Keratinocyte (primary cell): Measurements from ENCODE around the gene GLT8D1. TPM values are rescaled to one million over a fixed set of nuclear protein-coding genes. Genes with fewer than 3 reads are reported as not detected.

Experiments
- DNase-seq: peaks from one replicate; pipeline ENCODE4 v3.0.0-alpha.2; 2011; ENCODE audit warnings: low read depth, missing footprints, low spot score
- FAIRE-seq: peaks from 2 replicates; lab custom pipeline; 2011; peaks lifted over from hg19 to GRCh38; lab: Jason Lieb, UNC
- H2AFZ ChIP-seq: 2 replicates; pipeline ENCODE4 v1.6.0; 2012; ENCODE audit warnings: low read length, control low read depth, inconsistent platforms; ENCODE audit not compliant: control insufficient read depth
- H3K27ac ChIP-seq: 2 replicates; pipeline ENCODE4 v1.5.1; 2011; ENCODE audit warnings: low read length; ENCODE audit not compliant: control insufficient read depth, insufficient read depth
- H3K27me3 ChIP-seq: 3 replicates; pipeline ENCODE4 v1.6.0; 2011; ENCODE audit warnings: low read length; ENCODE audit not compliant: control insufficient read depth, insufficient read depth; ENCODE audit errors: extremely low read depth
- H3K36me3 ChIP-seq, 2 experiments: 2 replicates in 1 of 2; 3 replicates in 1 of 2; pipeline ENCODE4 v1.5.1; 2011; ENCODE audit warnings: low read length in 2 of 2, mild to moderate bottlenecking in 1 of 2; ENCODE audit not compliant: control insufficient read depth in 2 of 2, insufficient read depth in 2 of 2; ENCODE audit errors: extremely low read depth in 1 of 2
- H3K4me1 ChIP-seq: 3 replicates; pipeline ENCODE4 v1.5.1; 2011; ENCODE audit warnings: low read length; ENCODE audit not compliant: control insufficient read depth, insufficient read depth; ENCODE audit errors: extremely low read depth
- H3K4me2 ChIP-seq: 3 replicates; pipeline ENCODE4 v1.6.0; 2011; ENCODE audit warnings: low read depth, low read length; ENCODE audit not compliant: control insufficient read depth, insufficient read depth; ENCODE audit errors: extremely low read depth
- H3K4me3 ChIP-seq, 3 experiments: fragments of 200-600 bp in 1 of 3; sonication (generic) in 1 of 3; 2 replicates in 2 of 3; 3 replicates in 1 of 3; pipeline ENCODE4 v1.5.1; 2011 to 2016; ENCODE audit warnings: low read length in 3 of 3, mild to moderate bottlenecking in 3 of 3, control low read depth in 2 of 3, inconsistent platforms in 1 of 3, low read depth in 1 of 3, mixed read lengths in 1 of 3, mixed run types in 1 of 3, moderate library complexity in 1 of 3; ENCODE audit not compliant: control insufficient read depth in 2 of 3, insufficient read depth in 2 of 3; ENCODE audit errors: extremely low read depth in 1 of 3
- H3K79me2 ChIP-seq: 2 replicates; pipeline ENCODE4 v1.6.0; 2012; ENCODE audit warnings: low read length; ENCODE audit not compliant: control insufficient read depth, insufficient read depth
- H3K9ac ChIP-seq: 3 replicates; pipeline ENCODE4 v1.6.0; 2011; ENCODE audit warnings: low read length; ENCODE audit not compliant: control insufficient read depth, insufficient read depth; ENCODE audit errors: extremely low read depth
- H3K9me1 ChIP-seq: 3 replicates; pipeline ENCODE4 v1.6.0; 2011; ENCODE audit warnings: low read length; ENCODE audit not compliant: control insufficient read depth, insufficient read depth; ENCODE audit errors: extremely low read depth
- H3K9me3 ChIP-seq: 2 replicates; pipeline ENCODE4 v1.5.1; 2012; ENCODE audit warnings: low read depth, low read length; ENCODE audit not compliant: control insufficient read depth
- H4K20me1 ChIP-seq: 3 replicates; pipeline ENCODE4 v1.6.0; 2011; ENCODE audit warnings: low read length; ENCODE audit not compliant: control insufficient read depth, insufficient read depth; ENCODE audit errors: extremely low read depth
- CTCF ChIP-seq, 3 experiments: IDR thresholded peaks in 1 of 3; conservative IDR thresholded peaks in 1 of 3; optimal IDR thresholded peaks in 1 of 3; 2 replicates in 2 of 3; 3 replicates in 1 of 3; pipeline versions ENCODE3 to v1.5.1; 2011; ENCODE audit warnings: low read length in 3 of 3, mild to moderate bottlenecking in 3 of 3, moderate library complexity in 2 of 3, control low read depth in 1 of 3, inconsistent platforms in 1 of 3; ENCODE audit not compliant: insufficient read depth in 2 of 3; ENCODE audit errors: extremely low read depth in 1 of 3
- EZH2 ChIP-seq: IDR thresholded peaks from one replicate; pipeline ENCODE4 v1.6.1; 2012; ENCODE audit warnings: inconsistent platforms, mild to moderate bottlenecking, low read length, moderate library complexity
- dilution Hi-C: fragments of 300-500 bp; cut with MboI; formaldehyde crosslinking; loops from one replicate; pipeline ENCODE4 v1.7.0; 2020; ENCODE audit warnings: low sequenced_read_pairs; ENCODE audit not compliant: extremely low pct_ligation_motif_present
- polyA plus RNA-seq, 5 experiments: library from polyadenylated mRNA; depleted of rRNA in 3 of 5; stranded (reverse) in 3 of 5; stranded (forward) in 1 of 5; unstranded in 1 of 5; fragments of >200 nt; gene quantifications; 1 replicate in 1 of 5; 2 replicates in 3 of 5; 3 replicates in 1 of 5; pipeline versions ENCODE4 v1.2.1 to v1.2.3, GENCODE V29; 2011 to 2012; ENCODE audit warnings: missing spikeins in 2 of 5, low read depth in 1 of 5, low replicate concordance in 1 of 5

Gene GLT8D1
- polyA plus RNA-seq, 1 donor (not counting 4 experiments of a cell fraction or from before 2014, with no cell fraction given): 66.4 TPM

DNA sequence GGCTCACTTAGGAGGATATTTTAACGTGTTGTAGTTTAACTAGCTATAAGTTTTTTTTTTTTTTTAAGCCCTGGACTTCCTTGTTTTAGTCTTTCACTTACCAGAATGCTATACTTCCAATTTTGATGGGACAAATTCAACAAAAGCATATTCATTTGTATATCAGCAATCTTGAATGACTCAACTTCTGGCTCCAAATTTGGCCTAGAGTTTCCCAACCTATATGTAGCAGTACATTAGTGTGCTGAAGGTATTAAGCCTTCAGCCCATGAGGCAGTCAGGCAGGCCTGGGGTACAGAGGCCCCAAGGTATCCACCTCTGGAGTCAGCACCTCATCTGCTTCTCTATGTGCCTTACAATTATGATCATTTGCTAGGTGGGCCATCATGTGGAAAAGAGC is 25.8 kb downstream of the GLT8D1 start:
- H3K9me3 ChIP-seq: no peaks in the 10 kb centered on the region
- peaks cover 25% of the 10 kb centered on the region for H3K4me1 ChIP-seq
- TF ChIP-seq EZH2 (no peak), CTCF (optimal IDR thresholded peaks at IDR 0.05 in 1 of 3, IDR thresholded peaks at IDR 0.05 in 1 of 3, conservative IDR thresholded peaks at IDR 0.05 in 1 of 3; ENCODE audit: extremely low read depth in 1 of 3, insufficient read depth in 2 of 3, low read length in 3 of 3) (no peak)
- H4K20me1 ChIP-seq: no peaks in the 10 kb centered on the region
- FAIRE-seq (no peak), DNase-seq (no peak)
- H3K79me2 ChIP-seq: peaks cover 38% of the 10 kb centered on the region
- H2AFZ ChIP-seq: no peak overlapping the region
- peaks cover 17 to 25% of the 10 kb centered on the region in 2 experiments for H3K36me3 ChIP-seq
- no peaks in the 10 kb centered on the region for H3K9me1 ChIP-seq
- no peak overlapping the region for H3K4me2 ChIP-seq
- H3K27me3 ChIP-seq: no peaks in the 10 kb centered on the region
- dilution Hi-C loops: no loop called here
- H3K4me3 ChIP-seq: no peak overlapping the region
- peak overlapping the region; percentile 71 for H3K27ac ChIP-seq
- H3K9ac ChIP-seq: no peak overlapping the region

DNA sequence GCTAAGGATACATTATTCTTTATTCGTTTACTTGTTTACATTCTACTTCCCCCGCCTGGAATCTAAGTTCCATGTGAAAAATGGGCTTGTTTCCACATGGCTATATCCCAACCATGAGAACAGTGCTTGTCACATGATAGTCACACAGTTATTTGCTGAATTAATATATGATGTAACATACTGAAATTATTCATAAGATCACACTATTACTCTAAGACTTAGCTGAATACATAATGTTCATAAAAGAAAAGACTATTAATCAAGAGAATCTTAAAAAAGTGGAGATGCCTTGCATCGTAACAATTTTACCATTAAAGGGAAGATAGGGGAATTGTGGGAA is 26.4 kb downstream of the GLT8D1 start:
- Histone ChIP-seq H3K27me3 (no peaks in the 10 kb centered on the region), H3K4me2 (no peak overlapping the region), H3K4me1 (peaks cover 19% of the 10 kb centered on the region), H3K9me3 (no peaks in the 10 kb centered on the region), H2AFZ (no peak overlapping the region), H3K4me3 (no peak overlapping the region), H3K79me2 (peaks cover 32% of the 10 kb centered on the region), H3K9ac (no peak overlapping the region), H3K27ac (peak overlapping the region; percentile 71), H4K20me1 (no peaks in the 10 kb centered on the region), H3K36me3 (peaks cover 17 to 25% of the 10 kb centered on the region in 2 experiments), H3K9me1 (no peaks in the 10 kb centered on the region)
- dilution Hi-C loops: no loop called here
- FAIRE-seq (no peak), DNase-seq (no peak)
- no peak for TF ChIP-seq CTCF (optimal IDR thresholded peaks at IDR 0.05 in 1 of 3, IDR thresholded peaks at IDR 0.05 in 1 of 3, conservative IDR thresholded peaks at IDR 0.05 in 1 of 3; ENCODE audit: extremely low read depth in 1 of 3, insufficient read depth in 2 of 3, low read length in 3 of 3)
- no peak for TF ChIP-seq EZH2
